Natural killer cell (primary cell): ENCODE data around the gene HKDC1. TPM values are rescaled to one million over a fixed set of nuclear protein-coding genes. Genes with fewer than 3 reads are reported as not detected.
"Not testable (repeated sequence)": the region's sequence is repeated elsewhere in the genome, so short reads cannot be mapped to it uniquely, and the experiment has no call there.

ENCODE experiments used
- ATAC-seq, 3 donors: fragments of 150-1000 bp in 2 of 3; fragments of 200-7000 bp in 1 of 3; cut with Tn5 transposase; 1 replicate in 1 of 3; 2 replicates in 2 of 3; pipeline ENCODE4 v1.10.0; 2021; ENCODE audit warnings: mild to moderate bottlenecking in 2 of 3, moderate library complexity in 2 of 3
- DNase-seq, 2 donors: peaks; one replicate each; pipeline versions ENCODE4 v3.0.0 to v3.0.0-alpha.2; 2013 to 2021; ENCODE audit warnings: mixed read lengths in 1 of 2
- H3K27ac ChIP-seq: one replicate; pipeline ENCODE4 v1.5.1; 2013; ENCODE audit warnings: mild to moderate bottlenecking, low read length
- H3K27me3 ChIP-seq: one replicate; pipeline ENCODE4 v1.6.1; 2013; ENCODE audit warnings: low read length; ENCODE audit not compliant: control insufficient read depth, insufficient read depth
- H3K36me3 ChIP-seq: one replicate; pipeline ENCODE4 v1.6.1; 2013; ENCODE audit warnings: low read length; ENCODE audit not compliant: control insufficient read depth, insufficient read depth
- H3K4me1 ChIP-seq: one replicate; pipeline ENCODE4 v1.6.1; 2013; ENCODE audit warnings: low read length; ENCODE audit not compliant: control insufficient read depth, insufficient read depth
- H3K4me3 ChIP-seq: one replicate; pipeline ENCODE4 v1.5.1; 2013; ENCODE audit warnings: low read length
- H3K9me3 ChIP-seq: one replicate; pipeline ENCODE4 v1.6.1; 2013; ENCODE audit warnings: low read length; ENCODE audit not compliant: control insufficient read depth, insufficient read depth
- H3K27ac Mint-ChIP-seq, 2 donors: one replicate each; pipeline ENCODE4 v1.8.0; 2022; ENCODE audit warnings: mild to moderate bottlenecking in 2 of 2, mixed read lengths in 2 of 2, moderate library complexity in 1 of 2
- H3K27me3 Mint-ChIP-seq, 2 donors: one replicate each; pipeline ENCODE4 v1.8.0; 2022; ENCODE audit warnings: low read depth in 2 of 2, mixed read lengths in 2 of 2
- H3K36me3 Mint-ChIP-seq: one replicate; pipeline ENCODE4 v1.8.0; 2022; ENCODE audit warnings: mixed read lengths
- H3K4me1 Mint-ChIP-seq, 2 donors: one replicate each; pipeline ENCODE4 v1.8.0; 2022; ENCODE audit warnings: mixed read lengths in 2 of 2
- H3K4me3 Mint-ChIP-seq: one replicate; pipeline ENCODE4 v1.8.0; 2022; ENCODE audit warnings: mild to moderate bottlenecking, moderate library complexity, mixed read lengths
- H3K9me3 Mint-ChIP-seq, 2 donors: one replicate each; pipeline ENCODE4 v1.8.0; 2022; ENCODE audit warnings: mixed read lengths in 2 of 2
- WGBS: methylation state at CpG from one replicate; pipeline ENCODE4 v1.1.7; 2013; ENCODE audit warnings: missing lambda C conversion rate; ENCODE audit not compliant: insufficient coverage; 5-methylcytosine and 5-hydroxymethylcytosine counted together
- intact Hi-C: fragments of 100-400 bp; cut with micrococcal nuclease; formaldehyde crosslinking; loops from one replicate; pipeline ENCODE4 v1.14.2; 2022
- total RNA-seq, 4 donors: library from RNA; stranded (reverse); fragments of 120-200 nt in 1 of 4; gene quantifications; one replicate each; pipeline versions ENCODE4 v1.2.3 to v1.2.4, GENCODE V29; 2013 to 2022
- TF ChIP-seq, protein P1 (sequence below): fragments of 200-600 bp; IDR thresholded peaks from one replicate; pipeline ENCODE4 v1.8.0; 2022; ENCODE audit warnings: antibody characterized with exemption

HKDC1 gene
- total RNA-seq, 3 donors from 2014 or later (not counting 1 experiment from before 2014, with no cell fraction given) = 0.50 to 0.82 TPM; not detected in 1

DNA sequence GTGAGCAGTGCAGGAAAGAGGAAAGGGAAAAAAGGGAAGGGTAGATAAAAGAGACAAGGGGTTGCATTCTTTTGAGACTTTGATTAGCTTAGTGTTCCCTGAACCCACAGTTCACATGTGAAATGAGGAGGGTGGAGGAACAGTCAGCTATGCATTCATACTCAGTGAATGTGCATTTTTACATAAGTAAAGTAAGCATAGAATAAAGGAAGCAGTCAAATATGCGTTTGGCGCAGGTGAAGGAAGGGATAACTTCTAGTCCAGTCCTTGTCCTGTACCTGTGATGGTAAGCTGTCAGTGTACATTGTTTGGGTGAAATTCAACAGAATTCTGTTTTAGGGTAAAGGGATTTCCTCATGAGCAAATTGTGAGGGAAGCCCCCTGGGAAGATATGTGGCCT is 86.3 kb downstream of the HKDC1 start:
- ATAC-seq (no peak), DNase-seq (no peak)
- Histone ChIP-seq H3K4me3 (no peak overlapping the region), H3K9me3 (no peaks in the 10 kb centered on the region), H3K27me3 (no peaks in the 10 kb centered on the region), H3K36me3 (no peaks in the 10 kb centered on the region), H3K27ac (no peak overlapping the region), H3K4me1 (no peaks in the 10 kb centered on the region)
- Mint-ChIP-seq H3K9me3 (no peaks in the 10 kb centered on the region), H3K4me3 (no peak overlapping the region), H3K4me1 (no peaks in the 10 kb centered on the region), H3K36me3 (no peaks in the 10 kb centered on the region), H3K27ac (no peak overlapping the region), H3K27me3 (no peaks in the 10 kb centered on the region)
- intact Hi-C loops = no loop called here
- 100% methylated on average over 2 of the region's 2 CpGs for WGBS
- TF ChIP-seq, protein P1, sequence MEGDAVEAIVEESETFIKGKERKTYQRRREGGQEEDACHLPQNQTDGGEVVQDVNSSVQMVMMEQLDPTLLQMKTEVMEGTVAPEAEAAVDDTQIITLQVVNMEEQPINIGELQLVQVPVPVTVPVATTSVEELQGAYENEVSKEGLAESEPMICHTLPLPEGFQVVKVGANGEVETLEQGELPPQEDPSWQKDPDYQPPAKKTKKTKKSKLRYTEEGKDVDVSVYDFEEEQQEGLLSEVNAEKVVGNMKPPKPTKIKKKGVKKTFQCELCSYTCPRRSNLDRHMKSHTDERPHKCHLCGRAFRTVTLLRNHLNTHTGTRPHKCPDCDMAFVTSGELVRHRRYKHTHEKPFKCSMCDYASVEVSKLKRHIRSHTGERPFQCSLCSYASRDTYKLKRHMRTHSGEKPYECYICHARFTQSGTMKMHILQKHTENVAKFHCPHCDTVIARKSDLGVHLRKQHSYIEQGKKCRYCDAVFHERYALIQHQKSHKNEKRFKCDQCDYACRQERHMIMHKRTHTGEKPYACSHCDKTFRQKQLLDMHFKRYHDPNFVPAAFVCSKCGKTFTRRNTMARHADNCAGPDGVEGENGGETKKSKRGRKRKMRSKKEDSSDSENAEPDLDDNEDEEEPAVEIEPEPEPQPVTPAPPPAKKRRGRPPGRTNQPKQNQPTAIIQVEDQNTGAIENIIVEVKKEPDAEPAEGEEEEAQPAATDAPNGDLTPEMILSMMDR = no peak

- Mint-ChIP-seq H3K4me3 (no peak overlapping the region), H3K9me3 (no peaks in the 10 kb centered on the region), H3K27me3 (no peaks in the 10 kb centered on the region), H3K36me3 (no peaks in the 10 kb centered on the region), H3K27ac (no peak overlapping the region), H3K4me1 (no peaks in the 10 kb centered on the region)
- DNase-seq (no peak), ATAC-seq (no peak)
- intact Hi-C loops = no loop called here
- H3K9me3 ChIP-seq = no peaks in the 10 kb centered on the region
- H3K4me3 ChIP-seq = no peak overlapping the region
- no peak overlapping the region for H3K27ac ChIP-seq
- H3K36me3 ChIP-seq = no peaks in the 10 kb centered on the region
- TF ChIP-seq, protein P1 = no peak
- 91% methylated on average over 2 of the region's 4 CpGs for WGBS
- no peaks in the 10 kb centered on the region for H3K4me1 ChIP-seq
- H3K27me3 ChIP-seq = no peaks in the 10 kb centered on the region
Observed at GRCh38 chr10:69307434-69307833, 87.3 kb downstream of the HKDC1 start.

DNA sequence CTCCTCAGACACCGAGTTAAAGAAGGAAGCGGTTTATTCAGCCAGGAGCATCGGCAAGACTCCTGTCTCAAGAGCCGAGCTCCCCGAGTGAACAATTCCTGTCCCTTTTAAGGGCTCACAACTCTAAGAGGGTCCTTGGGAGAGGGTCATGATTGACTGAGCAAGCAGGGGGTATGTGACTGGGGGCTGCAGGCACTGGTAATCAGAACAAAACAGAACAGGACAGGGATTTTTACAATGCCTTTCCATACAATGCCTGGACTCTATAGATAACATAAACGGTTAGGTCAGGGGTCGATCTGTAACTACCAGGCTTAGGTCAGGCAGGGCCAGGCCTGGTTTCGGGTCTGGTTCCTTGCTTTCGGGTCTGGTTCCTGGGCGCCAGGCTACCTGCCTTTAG is 88.2 kb downstream of the HKDC1 start:
- H3K9me3 ChIP-seq, intact Hi-C loops, H3K27ac ChIP-seq, H3K36me3 ChIP-seq, DNase-seq, H3K36me3 Mint-ChIP-seq, H3K27me3 ChIP-seq, H3K27me3 Mint-ChIP-seq, H3K27ac Mint-ChIP-seq, H3K4me1 ChIP-seq, H3K9me3 Mint-ChIP-seq, H3K4me3 Mint-ChIP-seq, ATAC-seq, H3K4me1 Mint-ChIP-seq, H3K4me3 ChIP-seq: not testable (repeated sequence)
- 91% methylated on average over 9 of the region's 10 CpGs for WGBS

- Histone ChIP-seq H3K27ac (no peak overlapping the region), H3K27me3 (no peaks in the 10 kb centered on the region), H3K9me3 (no peaks in the 10 kb centered on the region), H3K36me3 (no peaks in the 10 kb centered on the region), H3K4me3 (no peak overlapping the region), H3K4me1 (no peaks in the 10 kb centered on the region)
- ATAC-seq (no peak), DNase-seq (no peak)
- Mint-ChIP-seq H3K4me3 (no peak overlapping the region), H3K4me1 (no peaks in the 10 kb centered on the region), H3K36me3 (no peaks in the 10 kb centered on the region), H3K27me3 (no peaks in the 10 kb centered on the region), H3K9me3 (no peaks in the 10 kb centered on the region), H3K27ac (no peak overlapping the region)
- TF ChIP-seq, protein P1 = no peak
- intact Hi-C loops = no loop called here
- WGBS = 57% methylated on average over 4 of the region's 4 CpGs
Observed at GRCh38 chr10:69311309-69311708, 91.2 kb downstream of the HKDC1 start.
